GM10266 (cell line): ENCODE measurements around the gene INF2.
A peak's percentile ranks its signal among the peaks of the same experiment; 100 is the strongest.
"Not testable (repeated sequence)": the region's sequence is repeated elsewhere in the genome, so short reads cannot be mapped to it uniquely, and the experiment has no call there.

Experiments used
- DNase-seq: peaks from one replicate; pipeline ENCODE4 v3.0.0; 2012; ENCODE audit errors: extremely low spot score
- CTCF ChIP-seq: IDR thresholded peaks from 2 replicates; pipeline ENCODE4 v1.5.1; 2012; ENCODE audit warnings: mild to moderate bottlenecking, low read depth; ENCODE audit not compliant: control insufficient read depth, insufficient read depth; ENCODE audit errors: missing control alignments

INF2 gene

GRCh38 chr14:104652386-104652785, 37.0 kb upstream of the INF2 start:
- DNase-seq, result no peak
- no peak for TF ChIP-seq CTCF

GRCh38 chr14:104653130-104653920, 36.1 kb upstream of the INF2 start:
- DNase-seq, result not testable (repeated sequence)

GRCh38 chr14:104654119-104654518, 35.3 kb upstream of the INF2 start:
- TF ChIP-seq CTCF, result no peak
- DNase-seq, result no peak

- no peak for DNase-seq
These were observed 34.1 kb upstream of the INF2 start for GRCh38 chr14:104655128-104655848.

GRCh38 chr14:104656014-104656714, 33.3 kb upstream of the INF2 start:
- no peak for TF ChIP-seq CTCF
- no peak for DNase-seq

More at GRCh38 chr14:104655128-104655848, 34.1 kb upstream of the INF2 start:
- no peak for TF ChIP-seq CTCF

- peak; percentile 68 for DNase-seq
- no peak for TF ChIP-seq CTCF
These were observed 32.3 kb upstream of the INF2 start for GRCh38 chr14:104657101-104657524.

- peak; percentile 75 for DNase-seq
- no peak for TF ChIP-seq CTCF
These were observed 31.7 kb upstream of the INF2 start for GRCh38 chr14:104657563-104658324.
